ENCODE data around the gene LRFN3. TPM values are rescaled to one million over a fixed set of nuclear protein-coding genes. Genes with fewer than 3 reads are reported as not detected.
"Not testable (repeated sequence)": the region's sequence is repeated elsewhere in the genome, so short reads cannot be mapped to it uniquely, and the experiment has no call there.

Gene LRFN3
- total RNA-seq, 3 donors from 2014 or later: 10.5 to 14.0 (median 10.5) TPM

- peak; percentile 57 to 87 (median 60) for DNase-seq
- intact Hi-C loops (cut with DNase I, micrococcal nuclease): no loop called here
- Histone ChIP-seq H3K9me3 (no peaks in the 10 kb centered on the region), H3K4me1 (ENCODE audit: low read depth) (no peaks in the 10 kb centered on the region), H3K4me3 (no peak overlapping the region), H3K36me3 (ENCODE audit: low read depth) (no peaks in the 10 kb centered on the region)
- peak; percentile 74 for ATAC-seq
- TF ChIP-seq CTCF (IDR thresholded peaks at IDR 0.05): no peak
These were observed 27.0 kb upstream of the LRFN3 start for GRCh38 chr19:35908973-35909683.

DNA sequence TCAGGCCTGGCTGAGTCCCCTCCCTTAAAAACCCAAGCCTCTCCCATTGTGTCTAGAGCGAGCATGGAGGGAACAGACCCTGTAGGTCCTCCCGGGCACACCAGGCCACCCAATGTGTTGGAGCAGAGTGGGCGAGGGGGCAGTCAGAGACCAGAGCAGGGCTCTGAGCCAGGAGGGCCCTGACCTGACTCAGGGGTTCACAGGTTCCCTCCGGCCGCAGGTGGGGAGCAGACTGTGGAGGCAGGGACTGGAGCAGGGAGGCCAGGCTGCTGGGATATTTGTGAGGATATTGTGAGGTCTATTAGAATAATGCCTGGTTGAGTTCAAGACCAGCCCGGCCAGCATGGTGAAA lies 26.5 kb upstream of the LRFN3 start:
- Histone ChIP-seq H3K4me1 (ENCODE audit: low read depth) (no peaks in the 10 kb centered on the region), H3K36me3 (ENCODE audit: low read depth) (no peaks in the 10 kb centered on the region), H3K4me3 (no peak overlapping the region), H3K9me3 (no peaks in the 10 kb centered on the region)
- ATAC-seq (no peak), DNase-seq (no peak)
- no peak for TF ChIP-seq CTCF (IDR thresholded peaks at IDR 0.05)
- intact Hi-C loops (cut with DNase I, micrococcal nuclease): no loop called here

DNA sequence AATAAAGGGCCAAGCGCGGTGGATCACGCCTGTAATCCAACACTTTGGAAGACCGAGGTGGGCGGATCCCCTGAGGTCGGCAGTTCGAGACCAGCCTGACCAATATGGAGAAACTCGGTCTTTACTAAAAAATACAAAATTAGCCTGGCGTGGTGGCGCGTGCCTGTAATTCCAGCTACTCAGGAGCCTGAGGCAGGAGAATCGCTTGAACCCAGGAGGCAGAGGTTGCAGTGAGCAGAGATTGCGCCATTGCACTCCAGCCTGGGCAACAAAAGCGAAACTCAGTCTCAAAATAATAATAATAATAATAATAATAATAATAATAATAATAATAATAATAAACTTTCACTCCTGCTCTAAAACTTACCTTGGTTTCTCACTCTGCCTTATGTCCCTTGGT lies 25.8 kb upstream of the LRFN3 start:
- H3K4me1 ChIP-seq (ENCODE audit: low read depth); intact Hi-C loops (cut with DNase I, micrococcal nuclease); H3K9me3 ChIP-seq; DNase-seq; H3K4me3 ChIP-seq; ATAC-seq; H3K36me3 ChIP-seq (ENCODE audit: low read depth): not testable (repeated sequence)

DNA sequence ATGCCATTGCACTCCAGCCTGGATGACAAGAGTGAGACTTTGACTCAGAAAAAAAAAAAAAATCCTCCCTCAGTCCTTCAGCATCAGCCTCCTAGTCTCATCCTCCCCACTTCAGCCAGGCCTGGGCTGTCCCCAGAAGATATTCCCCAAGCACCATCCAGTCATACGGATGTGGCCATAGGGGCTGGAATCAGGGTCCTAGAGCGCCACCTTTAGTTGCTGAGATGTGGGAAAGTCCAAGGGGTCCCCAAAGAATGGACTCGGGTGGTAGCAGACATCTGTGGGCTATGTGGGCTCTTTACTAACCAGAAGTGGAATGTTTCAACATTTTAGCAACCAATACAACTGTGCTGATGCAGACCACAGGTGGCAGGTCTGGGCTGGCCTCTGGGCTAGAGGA lies 25.0 kb upstream of the LRFN3 start:
- no peak for TF ChIP-seq CTCF (IDR thresholded peaks at IDR 0.05)
- no peaks in the 10 kb centered on the region for H3K4me1 ChIP-seq (ENCODE audit: low read depth)
- DNase-seq (no peak), ATAC-seq (no peak)
- intact Hi-C loops (cut with DNase I, micrococcal nuclease): no loop called here
- H3K4me3 ChIP-seq: no peak overlapping the region
- no peaks in the 10 kb centered on the region for H3K9me3 ChIP-seq
- no peaks in the 10 kb centered on the region for H3K36me3 ChIP-seq (ENCODE audit: low read depth)

DNA sequence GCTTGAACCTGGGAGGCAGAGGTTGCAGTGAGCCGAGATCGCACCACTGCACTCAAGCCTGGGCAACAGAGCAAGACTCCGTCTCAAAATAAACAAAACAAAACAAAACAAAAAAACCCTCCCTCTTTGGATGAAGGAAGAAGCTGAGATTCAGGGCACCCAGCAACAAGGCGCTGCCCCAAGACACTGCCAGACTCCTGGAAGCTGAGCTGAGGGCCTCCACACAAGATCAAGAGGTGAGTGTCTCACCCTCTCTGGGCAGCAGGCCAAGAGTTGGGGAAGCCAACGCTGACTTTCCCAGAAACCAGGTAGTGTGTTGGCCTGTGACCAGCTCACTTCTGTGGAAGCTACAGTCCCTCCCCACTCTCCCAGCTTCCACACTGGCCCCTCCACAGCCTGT lies 24.4 kb upstream of the LRFN3 start:
- H3K4me3 ChIP-seq: no peak overlapping the region
- H3K9me3 ChIP-seq: no peaks in the 10 kb centered on the region
- TF ChIP-seq CTCF (IDR thresholded peaks at IDR 0.05): no peak
- H3K36me3 ChIP-seq (ENCODE audit: low read depth): no peaks in the 10 kb centered on the region
- ATAC-seq: peak; percentile 22
- no peak for DNase-seq
- intact Hi-C loops (cut with DNase I, micrococcal nuclease): no loop called here
- H3K4me1 ChIP-seq (ENCODE audit: low read depth): no peaks in the 10 kb centered on the region

- intact Hi-C loops (cut with DNase I, micrococcal nuclease): no loop called here
- Histone ChIP-seq H3K4me1 (ENCODE audit: low read depth) (no peaks in the 10 kb centered on the region), H3K9me3 (no peaks in the 10 kb centered on the region), H3K36me3 (ENCODE audit: low read depth) (no peaks in the 10 kb centered on the region), H3K4me3 (no peak overlapping the region)
- no peak for TF ChIP-seq CTCF (IDR thresholded peaks at IDR 0.05)
- ATAC-seq: no peak
- DNase-seq: no peak
These were observed 22.6 kb upstream of the LRFN3 start for GRCh38 chr19:35913589-35913988.
